ENCODE measurements around the gene VAC14.

VAC14 gene

GRCh38 chr16:70760221-70760620 lies 40.7 kb downstream of the VAC14 start:
- no peak for DNase-seq

GRCh38 chr16:70759666-70760065 lies 41.3 kb downstream of the VAC14 start:
- peak in 1 of 4 experiments; percentile 11 for DNase-seq

GRCh38 chr16:70758786-70759185 lies 42.2 kb downstream of the VAC14 start:
- no peak for DNase-seq

- peak in 2 of 4 experiments; percentile 16 to 27 for DNase-seq
Observed at GRCh38 chr16:70757183-70757582, 43.8 kb downstream of the VAC14 start.

GRCh38 chr16:70756071-70756470 lies 44.9 kb downstream of the VAC14 start:
- DNase-seq: no peak

- DNase-seq: no peak
Observed at GRCh38 chr16:70754851-70755600, 45.9 kb downstream of the VAC14 start.

- DNase-seq: no peak
Observed at GRCh38 chr16:70754371-70754770, 46.6 kb downstream of the VAC14 start.

- no peak for DNase-seq
Observed at GRCh38 chr16:70753694-70754325, 47.1 kb downstream of the VAC14 start.

- DNase-seq: no peak
Observed at GRCh38 chr16:70753228-70753627, 47.7 kb downstream of the VAC14 start.

GRCh38 chr16:70752426-70752825 lies 48.5 kb downstream of the VAC14 start:
- DNase-seq: no peak

GRCh38 chr16:70751593-70751992 lies 49.4 kb downstream of the VAC14 start:
- DNase-seq: no peak

GRCh38 chr16:70750893-70751467 lies 50.0 kb downstream of the VAC14 start:
- peak; percentile 71 to 87 (median 83) for DNase-seq

GRCh38 chr16:70749681-70750601 lies 51.0 kb downstream of the VAC14 start:
- DNase-seq: no peak

GRCh38 chr16:70749006-70749678 lies 51.8 kb downstream of the VAC14 start:
- no peak for DNase-seq

- no peak for DNase-seq
Observed at GRCh38 chr16:70747703-70748631, 53.0 kb downstream of the VAC14 start.

- peak in 3 of 4 experiments; percentile 35 to 54 (median 49) for DNase-seq
Observed at GRCh38 chr16:70746708-70747424, 54.1 kb downstream of the VAC14 start.

GRCh38 chr16:70746040-70746707 lies 54.8 kb downstream of the VAC14 start:
- peak; percentile 84 to 92 (median 91) for DNase-seq

GRCh38 chr16:70745536-70746025 lies 55.4 kb downstream of the VAC14 start:
- DNase-seq: no peak

GRCh38 chr16:70744366-70744765 lies 56.6 kb downstream of the VAC14 start:
- DNase-seq: no peak

- no peak for DNase-seq
Observed at GRCh38 chr16:70743791-70744190, 57.2 kb downstream of the VAC14 start.
